Renal cortex interstitium (tissue), 11 donors: ENCODE measurements around the gene ZNF784. TPM values are rescaled to one million over a fixed set of nuclear protein-coding genes. Genes with fewer than 3 reads are reported as not detected.

Experiments used
- DNase-seq, 11 donors: peaks; one replicate each; pipeline ENCODE4 v3.0.0-alpha.2; 2013; ENCODE audit warnings: low read depth in 9 of 11, low spot score in 4 of 11; ENCODE audit errors: extremely low read depth in 1 of 11
- polyA plus RNA-seq, 3 donors: library from polyadenylated mRNA; unstranded; fragments of 120-200 nt; gene quantifications; one replicate each; pipeline ENCODE4 v1.2.1, GENCODE V29; 2013; ENCODE audit not compliant: insufficient read length in 3 of 3

ZNF784 gene
- polyA plus RNA-seq, 3 donors, result 8.7 to 13.6 (median 12.7) TPM

DNA sequence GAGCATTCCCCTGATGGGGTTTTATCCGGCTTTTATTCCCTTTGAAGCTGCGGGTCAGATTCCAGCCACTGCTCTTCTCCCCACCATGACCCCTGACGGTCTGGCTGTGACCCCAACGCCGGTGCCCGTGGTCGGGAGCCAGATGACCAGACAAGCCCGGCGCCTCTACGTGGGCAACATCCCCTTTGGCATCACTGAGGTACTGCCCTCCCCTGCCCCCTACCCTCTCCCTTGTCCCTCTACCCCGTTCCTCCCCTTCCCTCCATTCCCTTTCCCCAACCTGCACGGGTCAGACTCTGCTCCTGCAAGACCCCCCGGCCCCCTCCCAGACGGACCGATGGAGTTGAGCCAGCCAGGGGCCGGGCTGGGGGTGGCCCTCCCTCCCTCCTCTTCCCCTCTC, 36.6 kb upstream of the ZNF784 start:
- no peak for DNase-seq

DNA sequence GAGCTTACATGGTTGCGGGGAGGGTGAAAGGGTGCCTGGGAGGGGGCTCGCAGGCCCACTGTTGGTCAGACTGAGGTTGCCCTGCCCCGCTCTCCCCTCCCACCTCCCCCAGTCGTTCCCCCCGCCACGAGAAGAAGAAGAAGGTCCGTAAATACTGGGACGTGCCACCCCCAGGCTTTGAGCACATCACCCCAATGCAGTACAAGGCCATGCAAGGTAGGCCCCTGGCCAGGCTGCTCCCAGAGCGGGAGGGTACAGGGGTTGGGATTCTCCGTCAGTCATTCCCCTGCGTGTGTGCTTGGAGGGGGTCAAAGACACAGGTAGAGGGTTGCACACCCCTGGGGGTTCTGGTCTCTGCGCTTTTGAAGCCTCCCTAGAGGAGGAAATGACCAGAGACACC, 36.0 kb upstream of the ZNF784 start:
- no peak for DNase-seq

DNA sequence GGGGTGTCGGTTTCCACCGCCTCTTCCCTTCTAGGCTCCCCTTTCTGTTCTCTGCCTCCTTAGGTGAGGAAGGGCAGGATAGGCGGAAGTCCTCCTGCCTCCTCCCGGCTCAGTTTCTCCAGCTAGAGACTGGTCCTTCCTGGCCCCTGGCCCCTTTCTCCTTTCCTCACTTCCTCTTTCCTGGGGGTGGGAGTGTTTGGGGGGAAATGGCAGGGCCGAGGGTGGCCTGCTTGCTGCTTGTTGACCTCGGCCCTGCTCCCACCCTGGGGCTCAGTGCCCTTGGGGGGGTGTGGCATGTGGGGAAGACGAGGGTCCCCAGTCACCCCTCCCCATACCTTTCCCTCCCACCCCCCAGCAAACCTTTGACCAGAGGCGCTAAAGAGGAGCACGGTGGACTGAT, 35.5 kb upstream of the ZNF784 start:
- no peak for DNase-seq

DNA sequence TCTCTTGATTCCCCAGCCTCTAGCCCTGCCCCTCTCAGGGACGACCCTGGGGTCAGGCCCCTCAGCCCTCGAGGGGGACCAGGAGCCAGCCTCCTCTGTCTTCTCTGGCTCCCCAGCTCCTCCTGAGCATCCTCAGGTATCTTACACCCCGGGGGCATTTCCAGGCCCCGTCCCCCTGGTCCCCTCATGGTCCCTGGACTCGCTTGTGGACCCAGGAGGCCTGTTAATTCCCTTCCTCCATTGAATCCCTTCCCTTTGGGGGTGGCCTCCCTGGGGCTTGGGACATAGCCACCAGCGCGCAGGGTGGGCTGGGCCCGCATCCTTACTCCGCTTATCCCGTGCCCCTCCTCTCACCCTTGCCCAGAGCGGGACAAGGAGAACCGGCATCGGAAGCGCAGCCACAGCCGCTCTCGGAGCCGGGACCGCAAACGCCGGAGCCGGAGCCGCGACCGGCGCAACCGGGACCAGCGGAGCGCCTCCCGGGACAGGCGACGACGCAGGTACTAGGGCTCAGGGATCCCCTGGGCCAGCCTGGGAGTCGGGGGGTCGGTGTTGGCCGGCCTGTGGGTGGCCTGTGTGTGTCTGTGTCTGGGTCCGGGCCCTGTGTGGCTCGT, 34.6 kb upstream of the ZNF784 start:
- DNase-seq, result no peak

DNA sequence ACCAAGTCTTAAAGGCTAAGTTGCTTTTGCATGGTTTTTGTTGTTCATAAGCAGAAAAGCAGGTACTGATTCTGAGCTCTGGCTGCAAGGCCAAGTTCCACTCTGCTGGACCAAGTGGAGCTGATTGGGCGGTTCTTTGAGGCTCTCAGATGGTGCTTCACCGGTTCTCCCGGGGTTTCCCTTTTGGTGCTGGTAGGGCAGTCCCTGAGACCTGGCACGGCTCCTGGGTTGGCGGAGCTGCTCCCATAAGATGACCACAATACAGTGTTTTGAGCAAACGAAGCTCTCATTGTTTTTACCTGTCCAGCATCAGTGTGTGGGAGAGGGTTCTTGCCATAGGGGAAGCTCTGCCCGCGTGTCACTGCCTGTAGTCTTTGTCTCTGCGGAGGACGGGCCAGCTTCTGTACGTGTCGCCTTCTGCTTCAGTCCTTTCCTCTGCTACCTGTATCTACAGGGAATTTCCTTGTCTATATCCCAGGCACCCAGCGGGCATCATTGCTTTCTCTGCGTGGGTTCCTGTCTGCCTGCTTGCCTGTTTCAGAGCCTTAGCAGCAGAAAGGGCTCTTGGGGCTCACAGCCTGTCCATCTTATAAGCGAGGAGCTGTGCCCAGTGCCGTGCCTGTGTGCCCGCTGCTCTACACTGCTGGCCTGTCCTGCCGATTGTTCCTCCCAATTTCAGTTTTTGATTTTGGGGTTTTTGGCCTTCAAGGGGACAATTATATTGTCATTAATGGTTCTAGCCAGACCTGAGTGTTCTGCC, 32.8 kb upstream of the ZNF784 start:
- DNase-seq, result no peak

DNA sequence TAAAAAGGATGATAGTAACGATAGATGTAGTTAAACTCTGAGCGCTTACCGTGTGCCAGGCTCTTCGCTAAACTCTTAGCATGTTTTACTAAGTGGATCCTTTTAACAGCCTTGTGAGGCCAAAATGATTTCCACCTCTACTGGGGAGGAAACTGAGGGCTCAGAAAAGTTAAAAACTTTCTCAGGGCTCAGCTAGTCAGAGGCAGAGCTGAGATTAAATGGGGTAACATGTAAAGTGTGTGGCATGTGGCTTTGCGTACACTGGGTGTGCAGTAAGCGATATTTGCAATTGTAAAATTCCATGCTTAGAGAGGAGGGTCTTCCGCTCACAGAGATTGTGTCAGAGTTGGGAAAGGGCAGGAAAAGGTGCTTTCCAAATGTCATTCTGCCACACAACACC, 32.2 kb upstream of the ZNF784 start:
- no peak for DNase-seq

DNA sequence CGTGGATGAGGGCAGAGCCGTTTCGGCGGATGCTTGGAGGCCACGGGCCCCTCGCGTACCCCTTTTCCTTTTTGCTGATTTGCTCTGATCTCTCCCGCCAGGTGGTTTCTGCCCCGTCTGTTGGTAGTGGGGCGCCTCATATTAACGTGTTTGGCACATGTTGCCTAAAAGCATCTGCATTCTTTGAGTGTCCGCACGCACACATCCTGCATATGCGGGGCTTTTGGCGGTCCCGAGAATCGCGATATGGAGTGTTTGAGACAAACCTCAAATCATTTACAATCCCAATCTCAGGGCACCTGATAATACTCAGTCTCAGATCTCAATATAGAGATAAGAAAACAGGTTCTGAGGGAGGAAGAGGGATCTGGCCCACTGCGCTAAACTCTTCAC, 31.3 kb upstream of the ZNF784 start:
- DNase-seq, result no peak

DNA sequence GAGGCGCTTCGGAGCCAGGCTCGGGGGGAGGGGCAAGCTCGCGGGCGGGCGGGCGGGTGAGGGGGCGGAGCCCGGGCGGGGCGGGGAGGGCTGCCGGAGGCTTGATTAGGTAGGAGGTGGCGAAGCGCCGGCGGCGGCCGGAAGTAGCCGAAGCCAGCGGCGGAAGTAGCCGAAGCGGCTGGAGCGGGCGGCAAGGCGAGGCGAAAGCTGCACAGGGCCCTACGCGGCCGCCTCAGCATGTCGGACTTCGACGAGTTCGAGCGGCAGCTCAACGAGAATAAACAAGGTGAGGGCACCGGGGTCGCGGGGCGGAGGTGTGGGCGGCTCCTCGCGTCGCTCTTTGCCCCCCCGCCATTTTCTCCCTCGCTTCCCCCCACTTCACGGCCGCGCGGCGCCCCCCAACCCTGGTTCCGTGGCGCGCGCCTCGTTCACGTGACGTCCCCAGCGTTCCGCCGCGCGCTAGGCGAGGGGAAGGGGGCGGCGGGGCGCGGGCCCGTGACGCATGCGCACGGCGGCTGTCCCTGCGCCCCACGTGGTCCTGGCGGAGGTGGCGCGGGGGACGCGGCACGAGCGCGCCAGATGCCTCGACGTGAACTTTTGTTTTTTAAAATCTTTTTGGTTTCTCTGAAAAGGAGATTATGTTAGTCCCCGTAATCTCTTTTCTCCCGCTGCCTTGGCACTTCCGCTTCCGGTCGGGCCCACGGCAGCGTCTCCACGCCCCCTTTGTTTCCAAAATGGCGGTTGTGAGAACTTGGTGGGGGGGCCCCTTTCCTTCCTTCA, 30.7 kb upstream of the ZNF784 start, which contains the start of gene U2AF2:
U2AF2 (plus strand) TSS at position 168 of the 780 bp plus-strand sequence; CDS start at position 238, 70 bp downstream.
- DNase-seq, result peak in 7 of 11 donors; percentile 88 to 94 (median 89)

DNA sequence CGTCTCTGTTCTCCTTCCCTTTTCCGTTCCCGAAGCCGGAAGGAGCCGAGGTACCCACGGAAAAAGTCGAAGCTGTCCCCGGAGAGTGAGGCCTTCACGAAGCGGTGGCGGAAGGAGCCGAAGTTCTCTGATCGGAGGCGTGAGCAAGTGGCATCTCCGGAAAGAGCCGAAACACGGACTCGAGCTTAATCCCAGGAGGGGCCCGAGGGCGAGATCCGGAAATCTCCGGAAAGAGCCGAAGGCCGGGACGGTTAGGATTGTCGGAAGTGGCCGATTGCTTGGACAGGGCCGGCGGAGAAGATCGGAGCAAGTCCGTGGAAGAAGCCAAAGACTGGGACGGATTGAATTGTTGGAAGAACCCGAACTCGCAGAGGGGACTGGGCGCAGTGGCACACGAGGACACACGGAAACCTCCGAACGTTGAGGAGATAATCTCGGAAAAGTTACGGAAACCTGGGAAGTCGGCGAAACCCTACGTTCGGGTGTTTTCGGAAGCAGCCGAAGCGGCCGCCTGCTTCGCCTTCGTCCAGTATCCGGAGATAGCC, 30.0 kb upstream of the ZNF784 start:
- peak; percentile 98 to 100 (median 99) for DNase-seq

DNA sequence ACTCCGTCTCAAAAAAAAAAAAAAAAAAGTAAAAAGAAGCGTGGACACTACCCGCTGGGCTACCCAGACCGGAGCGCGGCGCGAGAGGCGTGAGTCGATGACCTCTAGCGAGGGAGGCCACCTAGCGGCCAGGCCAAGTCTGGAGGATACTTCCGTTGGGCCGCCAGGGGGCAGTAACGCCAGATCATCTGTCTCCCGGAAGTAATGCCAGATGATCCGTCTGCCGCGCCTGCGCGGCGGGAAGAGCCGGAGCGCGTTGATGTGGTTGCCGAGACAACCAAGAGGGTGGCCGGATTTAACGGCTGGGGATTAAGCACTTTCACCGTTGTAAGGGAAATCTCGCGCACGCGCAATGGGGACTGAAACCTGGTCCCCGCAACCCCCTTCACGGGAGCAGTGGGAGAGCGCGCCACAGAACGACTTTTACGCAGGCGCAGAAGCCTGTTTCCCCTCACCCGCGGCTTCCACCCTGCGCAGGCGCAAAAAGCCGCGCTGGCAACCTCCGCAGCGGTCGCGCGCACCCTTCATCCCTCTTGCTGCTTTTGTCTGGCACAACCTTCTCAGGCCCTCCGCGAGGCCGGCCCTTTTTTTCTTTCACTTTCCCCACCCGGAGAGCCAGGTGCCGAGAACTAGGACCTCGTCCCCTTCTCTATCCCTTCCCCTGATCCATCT, 29.4 kb upstream of the ZNF784 start:
- DNase-seq, result peak; percentile 98 to 100 (median 99)

DNA sequence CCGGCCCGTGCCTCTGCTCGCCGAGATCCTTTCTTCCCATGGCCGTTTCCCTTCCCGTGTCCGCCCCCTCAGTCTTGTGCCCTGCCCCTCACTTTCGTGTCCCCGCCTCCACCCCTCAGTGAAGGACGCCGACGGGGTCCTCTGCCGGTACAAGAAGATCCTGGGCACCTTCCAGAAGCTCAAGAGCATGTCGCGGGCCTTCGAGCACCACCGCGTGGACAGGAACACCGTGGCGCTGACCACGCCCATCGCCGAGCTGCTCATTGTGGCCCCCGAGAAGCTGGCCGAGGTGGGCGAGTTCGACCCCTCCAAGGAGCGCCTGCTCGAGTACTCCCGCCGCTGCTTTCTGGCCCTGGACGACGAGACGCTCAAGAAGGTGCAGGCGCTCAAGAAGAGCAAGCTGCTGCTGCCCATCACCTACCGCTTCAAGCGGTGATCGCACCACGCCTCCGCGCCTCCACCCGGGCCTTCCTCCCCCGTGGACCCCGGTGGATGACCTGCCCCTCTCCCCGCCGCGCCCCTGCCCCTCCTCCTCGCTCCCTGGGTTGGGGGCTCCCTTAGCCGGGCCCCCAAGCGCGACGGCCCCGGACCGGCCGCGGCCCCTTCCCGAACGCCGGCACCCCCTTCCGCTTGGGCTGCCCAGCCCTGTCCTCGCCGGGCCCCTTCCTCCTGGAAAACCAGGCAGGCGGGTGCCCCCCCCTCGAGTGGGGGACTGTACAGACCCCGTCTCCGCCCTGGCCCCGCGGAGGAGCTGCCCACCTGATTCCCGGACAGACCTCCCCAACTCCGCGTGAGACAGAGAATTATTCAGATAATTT, 28.2 kb upstream of the ZNF784 start:
- DNase-seq, result no peak

DNA sequence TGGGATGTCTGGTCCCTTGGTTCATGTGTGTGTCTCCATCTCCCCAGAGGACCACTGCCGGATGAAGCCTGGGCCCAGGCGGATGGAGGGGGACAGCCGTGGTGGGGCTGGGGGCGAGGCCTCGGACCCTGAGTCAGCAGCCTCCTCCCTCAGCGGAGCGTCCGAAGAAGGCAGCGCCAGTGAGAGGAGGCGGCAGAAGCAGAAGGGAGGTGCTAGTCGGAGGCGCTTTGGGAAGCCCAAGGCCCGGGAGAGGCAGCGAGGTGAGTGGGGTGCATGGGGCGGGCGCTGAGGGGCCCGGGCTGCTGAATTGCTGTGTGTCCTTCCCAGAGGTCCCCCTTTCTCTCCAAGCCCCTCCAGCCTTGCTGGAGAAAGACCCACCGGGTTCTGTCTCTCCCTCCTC, 26.9 kb upstream of the ZNF784 start:
- no peak for DNase-seq

DNA sequence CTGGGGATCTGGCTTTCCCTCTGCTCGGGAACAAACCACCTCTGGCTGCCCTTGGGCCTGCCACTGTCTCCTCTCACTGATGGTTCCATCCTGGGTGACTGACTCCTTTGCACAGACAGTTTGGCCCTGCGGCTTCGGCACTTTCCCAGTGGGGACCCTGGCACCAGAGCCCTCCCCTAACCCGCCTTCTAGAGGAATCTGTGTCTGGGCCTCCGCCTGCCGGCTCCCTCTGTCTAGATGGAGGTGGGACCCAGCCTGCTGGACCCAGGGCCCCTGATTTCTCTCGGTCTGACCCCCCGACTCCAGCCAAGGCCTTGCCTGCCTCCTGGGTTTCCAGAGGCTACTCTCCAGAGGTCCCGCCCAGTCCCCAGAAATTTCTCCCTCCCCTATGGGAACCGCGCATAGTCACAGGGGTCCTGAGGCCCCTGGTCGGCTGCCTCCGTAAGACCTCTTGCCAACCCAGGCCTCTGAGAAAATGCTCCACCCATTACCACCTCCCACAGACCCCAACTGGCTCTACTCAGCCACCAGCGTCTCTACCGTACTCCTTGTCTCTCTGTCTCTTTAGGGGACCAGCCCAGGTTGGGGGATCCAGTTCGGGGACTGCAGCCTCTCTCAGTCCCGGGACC, 26.4 kb upstream of the ZNF784 start:
- no peak for DNase-seq

DNA sequence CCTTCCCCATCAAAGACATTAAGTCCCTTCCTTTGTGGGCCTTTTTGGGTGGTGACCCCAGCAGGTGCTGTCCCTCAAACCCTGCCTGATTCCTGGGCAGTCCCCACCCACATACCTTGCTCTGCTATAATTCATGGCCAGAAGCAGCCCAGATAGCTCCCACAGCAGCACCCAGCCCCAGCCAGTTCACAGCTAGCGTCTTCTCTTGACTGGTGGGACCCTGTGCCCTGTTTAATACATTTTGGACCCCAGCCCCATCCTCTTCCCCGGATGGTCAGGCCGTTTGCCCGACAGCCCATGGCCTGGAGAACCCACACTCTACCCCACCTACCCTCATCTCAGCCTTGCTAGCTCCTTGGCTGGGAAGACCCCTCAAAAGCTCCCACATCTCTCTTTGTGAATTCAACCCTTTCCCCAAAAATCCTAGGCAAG, 25.8 kb upstream of the ZNF784 start:
- no peak for DNase-seq

DNA sequence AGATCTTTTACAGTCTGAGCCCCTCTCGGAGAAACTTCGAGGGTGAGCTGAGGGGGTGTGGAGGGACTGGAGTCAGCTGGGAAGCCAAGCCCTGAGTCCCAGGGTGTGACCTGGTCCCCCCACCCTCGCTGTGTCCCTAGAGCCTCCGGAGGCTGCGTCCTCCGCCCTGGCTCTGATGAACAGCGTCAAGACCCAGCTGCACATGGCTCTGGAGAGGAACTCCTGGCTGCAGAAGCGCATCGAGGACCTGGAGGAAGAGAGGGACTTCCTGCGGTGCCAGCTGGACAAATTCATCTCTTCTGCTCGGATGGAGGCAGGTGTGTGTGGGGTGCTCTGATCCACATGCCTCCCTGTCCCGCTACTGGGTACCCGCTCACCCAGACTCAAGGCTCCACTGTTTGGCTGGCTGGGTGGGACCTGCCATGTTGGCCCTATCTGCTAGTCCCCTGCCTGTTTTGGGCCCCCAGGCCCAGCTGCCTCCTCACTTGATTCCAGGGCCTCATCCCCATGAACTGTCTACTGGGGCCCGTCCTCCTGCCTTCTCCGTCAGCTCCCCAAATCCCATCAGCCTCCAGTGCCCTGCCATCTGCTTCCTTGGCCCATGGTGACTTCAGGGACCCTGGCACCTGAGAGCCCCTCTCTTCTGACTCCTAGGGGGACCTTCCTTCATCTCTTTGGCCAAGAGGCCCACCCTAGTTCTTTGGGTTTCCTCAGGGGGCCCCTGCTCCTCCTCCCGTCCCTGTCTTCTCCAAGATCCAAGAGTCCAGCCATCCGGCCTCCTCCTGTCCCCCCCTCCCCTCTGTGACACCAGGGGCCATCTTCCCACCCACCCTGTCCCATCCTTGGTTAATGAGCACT, 25.1 kb upstream of the ZNF784 start:
- no peak for DNase-seq

DNA sequence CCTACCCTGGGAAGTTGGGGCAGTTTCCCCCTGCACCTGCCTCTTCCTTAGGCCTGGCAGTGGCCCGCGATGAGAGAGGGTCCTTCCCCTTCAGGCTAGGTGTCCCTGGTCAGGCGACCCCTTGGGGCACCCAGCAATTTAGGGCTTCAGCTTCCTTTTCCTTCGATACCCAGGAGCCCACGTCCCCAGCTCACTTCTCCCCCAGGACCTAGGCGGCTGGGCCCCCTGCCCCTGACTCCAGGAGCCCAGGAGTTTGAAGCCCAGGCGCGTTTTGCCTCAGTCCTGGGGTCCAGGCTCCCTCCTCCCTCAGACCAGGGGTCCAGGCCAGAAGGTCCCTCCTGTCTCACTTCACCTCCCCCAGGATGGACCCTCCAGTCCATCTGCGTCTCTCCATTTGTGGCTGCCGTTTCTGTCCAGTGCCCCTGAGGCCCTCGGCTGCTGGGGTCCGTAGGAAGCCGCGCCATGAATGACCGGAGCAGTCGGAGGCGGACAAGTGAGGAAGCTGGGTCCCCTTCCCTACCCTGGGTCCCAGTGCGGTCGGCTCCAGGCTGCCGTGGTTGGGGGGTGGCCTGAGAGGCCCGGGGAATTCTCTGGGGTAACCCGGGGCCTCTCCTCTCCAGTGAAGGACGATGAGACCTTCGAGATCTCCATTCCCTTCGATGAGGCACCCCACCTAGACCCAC, 24.4 kb upstream of the ZNF784 start:
- no peak for DNase-seq
